Skeletal muscle satellite cell (primary cell): Measurements from ENCODE around the gene SDK2.

ENCODE experiments used
- H3K27me3 ChIP-seq: 2 replicates; pipeline ENCODE4 v1.7.0; 2013; ENCODE audit warnings: low read length; ENCODE audit not compliant: control insufficient read depth, insufficient read depth
- H3K36me3 ChIP-seq: 2 replicates; pipeline ENCODE4 v1.7.0; 2013; ENCODE audit warnings: mild to moderate bottlenecking, control low read depth, low read length; ENCODE audit not compliant: insufficient read depth
- H3K4me1 ChIP-seq: 2 replicates; pipeline ENCODE4 v1.7.0; 2013; ENCODE audit warnings: low read length; ENCODE audit not compliant: control insufficient read depth, insufficient read depth
- H3K4me2 ChIP-seq: 2 replicates; pipeline ENCODE4 v1.7.0; 2013; ENCODE audit warnings: mild to moderate bottlenecking, low read length
- H3K4me3 ChIP-seq: 2 replicates; pipeline ENCODE4 v1.7.0; 2013; ENCODE audit warnings: low read length
- H3K9ac ChIP-seq: 2 replicates; pipeline ENCODE4 v1.7.0; 2013; ENCODE audit warnings: mild to moderate bottlenecking, low read depth, low read length, moderate library complexity
- H3K9me3 ChIP-seq: replicated peaks from 2 replicates; pipeline ENCODE4 v1.7.0; 2013; ENCODE audit warnings: mild to moderate bottlenecking, control low read depth, low read length

The SDK2 gene

GRCh38 chr17:73616873-73617404 lies 27.3 kb downstream of the SDK2 start:
- Histone ChIP-seq H3K36me3 (no peaks in the 10 kb centered on the region), H3K4me2 (no peak overlapping the region), H3K9ac (no peak overlapping the region), H3K27me3 (no peaks in the 10 kb centered on the region), H3K4me1 (no peaks in the 10 kb centered on the region), H3K9me3 (no peaks in the 10 kb centered on the region), H3K4me3 (no peak overlapping the region)

DNA sequence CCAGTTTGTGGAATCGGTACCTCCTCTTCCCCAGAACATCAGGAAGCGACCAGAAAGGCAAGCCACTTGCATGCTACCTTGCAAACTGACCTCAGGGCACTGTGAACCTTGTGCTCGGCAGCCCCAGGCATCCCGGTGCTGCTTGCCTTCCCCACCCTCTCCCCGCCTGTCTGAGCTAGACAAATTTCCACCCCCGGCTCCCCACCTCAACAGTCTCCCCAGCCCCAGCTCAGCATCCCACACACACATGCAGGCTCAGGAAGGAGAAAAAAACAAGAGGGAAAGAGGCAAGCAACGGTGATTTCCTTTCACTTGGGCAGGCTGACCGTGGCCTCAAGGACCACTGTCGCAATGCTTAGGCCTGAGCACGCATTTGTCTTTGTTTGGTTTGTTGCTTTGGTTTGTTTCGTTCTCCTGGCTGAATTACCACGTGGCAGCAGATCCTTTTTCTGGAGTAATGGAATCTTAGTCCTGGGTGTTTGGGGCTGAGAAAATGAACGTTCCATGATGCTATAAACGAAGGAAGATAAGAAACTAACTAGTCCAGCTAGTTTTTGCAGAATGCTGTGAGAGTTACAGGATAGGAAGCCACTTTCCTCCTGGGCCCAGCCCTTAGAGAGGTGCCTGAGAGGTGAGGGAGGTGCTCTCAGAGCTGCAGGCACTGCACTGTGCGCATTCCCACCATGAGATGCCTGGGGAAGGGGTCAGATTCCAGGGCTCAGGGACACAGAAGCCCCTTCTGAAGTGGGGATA lies 27.9 kb downstream of the SDK2 start:
- Histone ChIP-seq H3K9me3 (no peaks in the 10 kb centered on the region), H3K9ac (no peak overlapping the region), H3K36me3 (no peaks in the 10 kb centered on the region), H3K4me3 (no peak overlapping the region), H3K4me1 (no peaks in the 10 kb centered on the region), H3K27me3 (no peaks in the 10 kb centered on the region), H3K4me2 (no peak overlapping the region)

DNA sequence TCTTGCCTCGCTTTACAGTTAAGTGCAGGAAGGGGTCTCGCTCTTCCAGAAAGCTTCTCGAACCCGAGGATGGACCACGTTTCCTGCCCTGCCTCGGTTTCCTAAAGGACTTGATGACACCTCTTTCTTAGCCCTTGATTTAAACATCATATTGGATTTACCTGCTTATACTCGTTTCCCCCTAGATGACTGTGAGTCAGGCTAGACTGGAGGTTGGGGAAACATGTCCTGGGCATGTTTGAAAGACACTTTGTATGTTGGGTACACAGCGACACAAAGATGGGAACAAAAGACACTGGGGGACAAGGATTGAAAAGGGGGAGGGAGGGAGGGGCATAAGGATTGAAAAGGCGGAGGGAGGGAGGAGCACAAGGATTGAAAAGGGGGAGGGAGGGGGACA lies 30.0 kb downstream of the SDK2 start:
- H3K4me3 ChIP-seq, result no peak overlapping the region
- H3K9ac ChIP-seq, result no peak overlapping the region
- H3K36me3 ChIP-seq, result no peaks in the 10 kb centered on the region
- no peaks in the 10 kb centered on the region for H3K9me3 ChIP-seq
- H3K4me1 ChIP-seq, result no peaks in the 10 kb centered on the region
- H3K4me2 ChIP-seq, result no peak overlapping the region
- no peaks in the 10 kb centered on the region for H3K27me3 ChIP-seq

DNA sequence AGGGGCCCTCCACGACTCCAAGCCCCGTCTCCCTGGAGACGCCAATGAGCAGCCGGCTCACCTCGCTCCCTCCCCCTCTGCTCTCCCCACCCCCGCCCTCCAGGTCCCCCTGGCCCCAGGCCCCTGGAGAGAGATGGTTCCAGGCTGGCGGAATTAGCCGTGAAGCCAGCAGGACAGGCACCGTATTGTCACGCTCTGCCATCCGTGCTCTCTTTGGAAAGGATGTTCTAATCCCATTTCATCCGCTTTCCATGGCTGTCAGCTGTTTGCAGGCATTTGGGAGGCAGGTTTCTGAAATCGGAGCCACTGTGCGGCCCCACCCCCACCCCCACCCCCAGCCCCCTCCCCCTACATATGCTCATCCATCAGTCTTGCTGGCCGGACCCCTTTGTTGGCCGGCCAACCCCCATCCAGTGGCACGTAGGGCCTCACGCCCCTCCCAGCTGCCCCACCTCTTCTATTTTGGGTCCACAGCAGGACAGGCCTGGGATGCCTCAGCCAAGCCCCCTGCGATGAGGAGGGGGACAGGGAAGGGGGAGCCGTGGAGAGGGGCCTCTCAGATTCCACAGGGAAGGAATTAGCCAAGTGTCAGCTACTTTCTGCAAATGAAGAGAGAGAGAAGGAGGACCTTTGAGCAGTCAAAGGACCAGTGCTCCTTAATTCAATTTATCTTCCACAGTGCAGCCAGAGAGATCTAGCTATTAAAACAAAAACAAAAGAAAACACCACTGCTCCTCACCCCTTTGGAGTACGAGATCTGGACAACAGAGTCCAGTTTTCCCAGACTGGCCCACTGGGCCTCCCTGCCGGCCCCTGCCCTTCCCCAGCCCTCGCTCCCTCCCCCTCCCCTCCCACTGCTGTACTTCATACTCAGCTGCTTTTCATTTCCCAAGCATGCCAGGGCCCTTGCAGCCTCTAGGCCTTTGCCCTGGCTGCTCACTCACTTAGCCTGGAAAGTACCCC lies 30.7 kb downstream of the SDK2 start:
- no peak overlapping the region for H3K4me2 ChIP-seq
- H3K4me3 ChIP-seq, result no peak overlapping the region
- no peaks in the 10 kb centered on the region for H3K36me3 ChIP-seq
- no peak overlapping the region for H3K9ac ChIP-seq
- H3K9me3 ChIP-seq, result no peaks in the 10 kb centered on the region
- H3K27me3 ChIP-seq, result no peaks in the 10 kb centered on the region
- H3K4me1 ChIP-seq, result no peaks in the 10 kb centered on the region

DNA sequence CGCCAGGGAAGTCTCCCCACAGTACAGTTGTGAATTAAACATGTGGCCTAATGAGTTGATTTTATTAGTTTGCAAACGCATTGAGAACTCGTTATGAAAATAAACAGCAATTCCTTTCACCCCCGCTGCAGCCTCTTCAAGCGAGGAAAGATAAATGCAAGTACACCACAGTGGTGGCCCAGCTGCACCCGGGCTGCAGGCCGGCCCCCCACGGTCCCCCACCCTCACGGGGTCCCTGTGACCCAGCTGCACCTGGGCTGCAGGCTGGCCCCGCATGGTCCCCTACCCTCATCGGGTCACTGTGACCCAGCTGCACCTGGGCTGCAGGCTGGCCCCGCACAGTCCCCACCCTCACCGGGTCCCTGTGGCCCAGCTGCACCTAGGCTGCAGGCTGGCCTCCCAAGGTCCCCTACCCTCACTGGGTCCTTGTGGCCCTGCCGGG lies 32.2 kb downstream of the SDK2 start:
- Histone ChIP-seq H3K27me3 (no peaks in the 10 kb centered on the region), H3K4me1 (no peaks in the 10 kb centered on the region), H3K4me2 (no peak overlapping the region)

GRCh38 chr17:73611630-73612029 lies 32.6 kb downstream of the SDK2 start:
- H3K27me3 ChIP-seq, result no peaks in the 10 kb centered on the region
- no peaks in the 10 kb centered on the region for H3K36me3 ChIP-seq
- H3K4me3 ChIP-seq, result no peak overlapping the region
- no peaks in the 10 kb centered on the region for H3K9me3 ChIP-seq
- H3K4me2 ChIP-seq, result no peak overlapping the region
- H3K4me1 ChIP-seq, result no peaks in the 10 kb centered on the region
- H3K9ac ChIP-seq, result no peak overlapping the region

More for the DNA sequence above, 32.2 kb downstream of the SDK2 start:
- no peaks in the 10 kb centered on the region for H3K36me3 ChIP-seq
- no peak overlapping the region for H3K4me3 ChIP-seq
- H3K9ac ChIP-seq, result no peak overlapping the region
- H3K9me3 ChIP-seq, result no peaks in the 10 kb centered on the region

DNA sequence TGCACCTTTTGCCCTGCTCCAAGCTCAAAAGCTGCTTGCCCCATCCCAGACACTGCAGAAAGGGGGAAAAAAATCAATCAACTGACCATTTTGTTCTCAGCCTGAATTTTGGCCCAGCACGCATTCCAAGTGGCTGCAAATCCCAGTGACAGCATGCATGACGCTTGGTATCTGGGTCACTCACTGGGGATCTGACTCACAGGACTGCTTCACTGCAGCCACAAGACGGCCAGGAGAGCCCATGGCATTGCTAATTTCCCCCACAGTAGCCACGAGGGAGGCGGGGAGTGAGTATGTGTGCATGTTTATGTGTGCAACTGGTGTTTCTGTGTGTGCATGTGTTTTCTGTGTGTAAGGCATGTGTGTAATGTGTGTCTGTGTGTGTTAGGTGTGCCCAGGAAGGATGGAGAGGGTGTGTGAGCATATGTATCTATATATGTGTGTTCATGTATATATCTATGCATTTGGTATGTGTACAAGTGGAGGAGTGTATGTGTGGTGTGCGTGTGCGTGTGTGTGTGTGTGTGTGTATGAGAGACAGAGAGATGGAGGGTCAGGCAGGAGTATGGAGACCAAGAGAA lies 33.8 kb downstream of the SDK2 start:
- H3K4me2 ChIP-seq, result no peak overlapping the region

GRCh38 chr17:73609758-73610157 lies 34.5 kb downstream of the SDK2 start:
- no peaks in the 10 kb centered on the region for H3K36me3 ChIP-seq
- no peaks in the 10 kb centered on the region for H3K27me3 ChIP-seq
- no peaks in the 10 kb centered on the region for H3K9me3 ChIP-seq
- H3K4me3 ChIP-seq, result no peak overlapping the region
- H3K4me1 ChIP-seq, result no peaks in the 10 kb centered on the region
- H3K9ac ChIP-seq, result no peak overlapping the region
- H3K4me2 ChIP-seq, result no peak overlapping the region

More for the DNA sequence above, 33.8 kb downstream of the SDK2 start:
- Histone ChIP-seq H3K4me3 (no peak overlapping the region), H3K9ac (no peak overlapping the region), H3K36me3 (no peaks in the 10 kb centered on the region), H3K27me3 (no peaks in the 10 kb centered on the region), H3K9me3 (no peaks in the 10 kb centered on the region), H3K4me1 (no peaks in the 10 kb centered on the region)

DNA sequence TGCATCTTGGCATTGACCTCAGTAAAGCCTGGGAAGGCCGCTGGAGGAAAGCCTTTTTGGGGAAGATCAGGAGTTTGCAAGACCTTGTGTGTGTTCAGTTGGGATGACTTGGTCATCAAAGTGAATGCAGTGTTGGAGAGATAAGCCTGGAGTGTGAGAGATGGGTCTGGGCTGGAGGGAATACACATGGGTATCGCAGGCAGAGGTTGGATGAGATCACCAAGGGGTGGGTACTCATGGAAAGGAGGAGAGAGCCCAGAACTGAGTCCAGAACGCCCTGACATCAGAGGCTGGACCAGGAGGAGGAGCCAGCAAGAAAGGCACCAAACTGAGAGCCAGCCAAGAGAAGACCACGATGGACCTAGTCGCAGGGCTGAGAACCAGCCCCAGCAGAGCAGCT lies 35.2 kb downstream of the SDK2 start:
- Histone ChIP-seq H3K36me3 (no peaks in the 10 kb centered on the region), H3K9me3 (peaks cover 5% of the 10 kb centered on the region), H3K9ac (no peak overlapping the region), H3K4me3 (no peak overlapping the region), H3K27me3 (no peaks in the 10 kb centered on the region), H3K4me2 (no peak overlapping the region), H3K4me1 (no peaks in the 10 kb centered on the region)

DNA sequence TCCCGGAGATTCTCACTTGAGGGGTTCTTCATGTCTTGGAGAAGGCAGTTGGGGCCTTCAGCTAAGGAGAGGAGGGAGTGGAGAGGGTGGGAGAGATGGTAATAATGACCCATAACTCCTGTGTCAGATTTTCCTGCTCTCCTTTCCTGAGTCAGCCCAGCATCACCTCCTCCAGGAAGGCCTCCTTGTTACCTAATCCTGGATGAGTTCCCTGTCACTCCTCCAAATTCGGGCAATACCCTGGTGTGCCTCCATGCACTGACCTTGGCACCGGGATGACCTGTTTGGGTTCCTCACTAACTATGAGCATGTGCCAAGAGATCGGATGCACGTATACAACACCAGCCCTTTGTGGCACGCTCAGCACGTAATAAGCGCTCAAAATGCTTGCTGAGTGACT lies 38.8 kb downstream of the SDK2 start:
- Histone ChIP-seq H3K4me1 (no peaks in the 10 kb centered on the region), H3K27me3 (no peaks in the 10 kb centered on the region), H3K36me3 (no peaks in the 10 kb centered on the region), H3K9me3 (peaks cover 18% of the 10 kb centered on the region), H3K4me3 (no peak overlapping the region), H3K4me2 (no peak overlapping the region), H3K9ac (no peak overlapping the region)

DNA sequence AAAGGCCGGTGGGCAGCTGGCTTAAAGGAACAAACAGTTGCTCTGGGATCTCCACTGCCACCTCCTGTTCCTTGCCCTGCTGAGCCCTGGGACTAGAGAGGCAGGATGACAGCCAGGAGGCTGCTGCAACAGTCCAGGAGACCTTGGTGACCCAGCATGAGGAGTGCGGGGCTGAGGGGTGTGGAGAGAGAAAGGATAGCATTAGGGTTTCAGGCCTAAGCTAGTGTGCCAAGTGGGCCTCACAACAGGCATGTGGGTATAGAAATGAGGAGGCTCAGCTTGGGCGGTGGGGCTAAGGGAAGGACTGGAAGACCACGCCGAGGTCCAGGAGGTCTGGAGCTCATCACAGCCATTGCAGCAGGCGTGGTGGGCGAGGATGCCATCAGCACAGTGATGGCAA lies 39.8 kb downstream of the SDK2 start:
- Histone ChIP-seq H3K4me3 (no peak overlapping the region), H3K9me3 (peaks cover 18% of the 10 kb centered on the region), H3K4me2 (no peak overlapping the region), H3K27me3 (no peaks in the 10 kb centered on the region), H3K36me3 (no peaks in the 10 kb centered on the region), H3K9ac (no peak overlapping the region), H3K4me1 (no peaks in the 10 kb centered on the region)
